H1 (cell line): ENCODE results near the gene LRCH3. TPM values are rescaled to one million over a fixed set of nuclear protein-coding genes. Genes with fewer than 3 reads are reported as not detected.

Experiments
- CTCF ChIA-PET: fragments of 300-600 bp; sonication (Branson Sonifier 250); formaldehyde crosslinking; loops from one replicate; lab custom pipeline; 2021; ENCODE audit not compliant: partially characterized antibody; lab: Charles Lee
- POLR2A ChIA-PET: fragments of 300-600 bp; sonication (Branson Sonifier 250); formaldehyde crosslinking; loops from one replicate; lab custom pipeline; 2021; ENCODE audit warnings: inconsistent platforms; ENCODE audit not compliant: partially characterized antibody; lab: Charles Lee
- DNase-seq, 2 experiments: peaks; one replicate each; pipeline versions ENCODE4 v3.0.0 to v3.0.0-alpha.2; 2010 to 2022; ENCODE audit warnings: low spot score in 2 of 2, low read depth in 1 of 2, mixed read lengths in 1 of 2
- FAIRE-seq: peaks from 2 replicates; lab custom pipeline; 2011; peaks lifted over from hg19 to GRCh38; lab: Jason Lieb, UNC
- H2AFZ ChIP-seq: 2 replicates; pipeline ENCODE4 v1.8.1; 2012; ENCODE audit warnings: low read length, inconsistent platforms
- H2AK5ac ChIP-seq: 2 replicates; pipeline ENCODE4 v1.6.1; 2013; ENCODE audit warnings: low read depth, low read length
- H2BK120ac ChIP-seq: replicated peaks from 2 replicates; pipeline ENCODE3; 2013; ENCODE audit warnings: low read depth, low read length, inconsistent platforms
- H2BK12ac ChIP-seq: 2 replicates; pipeline ENCODE4 v1.6.1; 2013; ENCODE audit warnings: low read depth, low read length
- H2BK15ac ChIP-seq: 2 replicates; pipeline ENCODE4 v1.6.1; 2013; ENCODE audit warnings: low read length
- H2BK20ac ChIP-seq: 2 replicates; pipeline ENCODE4 v1.6.1; 2013; ENCODE audit warnings: low read length
- H2BK5ac ChIP-seq: 2 replicates; pipeline ENCODE4 v1.6.1; 2013; ENCODE audit warnings: low read depth, low read length
- H3K14ac ChIP-seq: 2 replicates; pipeline ENCODE4 v1.6.1; 2013; ENCODE audit warnings: inconsistent platforms; ENCODE audit not compliant: insufficient read length
- H3K18ac ChIP-seq: 2 replicates; pipeline ENCODE4 v1.6.1; 2013; ENCODE audit warnings: low read length; ENCODE audit errors: extremely low read depth
- H3K23ac ChIP-seq: 2 replicates; pipeline ENCODE4 v1.6.1; 2013; ENCODE audit warnings: inconsistent platforms; ENCODE audit not compliant: insufficient read length
- H3K23me2 ChIP-seq: 2 replicates; pipeline ENCODE4 v1.6.1; 2013; ENCODE audit warnings: low read depth, low read length
- H3K27ac ChIP-seq: 2 replicates; pipeline ENCODE4 v1.6.1; 2011; ENCODE audit warnings: low read depth, low read length, inconsistent platforms
- H3K27me3 ChIP-seq, 4 experiments: replicated peaks in 1 of 4; 1 replicate in 1 of 4; 2 replicates in 3 of 4; pipeline versions ENCODE4 v1.6.1 to v1.8.1; 2011 to 2013; ENCODE audit warnings: low read length in 3 of 4, mild to moderate bottlenecking in 3 of 4, inconsistent platforms in 2 of 4, mixed read lengths in 2 of 4, moderate library complexity in 1 of 4; ENCODE audit not compliant: control insufficient read depth in 3 of 4, insufficient read depth in 3 of 4; ENCODE audit errors: extremely low read depth in 1 of 4
- H3K36me3 ChIP-seq, 4 experiments: 2 replicates each; pipeline versions ENCODE4 v1.6.1 to v1.8.1; 2011 to 2013; ENCODE audit warnings: mild to moderate bottlenecking in 4 of 4, low read length in 3 of 4, moderate library complexity in 2 of 4, control low read depth in 1 of 4, inconsistent platforms in 1 of 4; ENCODE audit not compliant: insufficient read depth in 4 of 4, control insufficient read depth in 2 of 4
- H3K4ac ChIP-seq: replicated peaks from 2 replicates; pipeline ENCODE3; 2013; ENCODE audit warnings: low read length, low read depth, mixed read lengths, inconsistent platforms; ENCODE audit not compliant: insufficient read length
- H3K4me1 ChIP-seq, 4 experiments: replicated peaks in 1 of 4; 1 replicate in 1 of 4; 2 replicates in 3 of 4; pipeline versions ENCODE4 v1.6.1 to v1.8.1; 2011 to 2013; ENCODE audit warnings: low read length in 3 of 4, inconsistent platforms in 2 of 4, mixed read lengths in 1 of 4; ENCODE audit not compliant: insufficient read depth in 4 of 4, control insufficient read depth in 3 of 4
- H3K4me2 ChIP-seq, 2 experiments: 2 replicates each; pipeline versions ENCODE4 v1.6.1 to v1.8.1; 2011 to 2013; ENCODE audit warnings: low read depth in 2 of 2, low read length in 2 of 2, control low read depth in 1 of 2, inconsistent platforms in 1 of 2, mild to moderate bottlenecking in 1 of 2; ENCODE audit not compliant: insufficient read depth in 1 of 2
- H3K4me3 ChIP-seq, 4 experiments: fragments of 200-600, 300-600 bp in 1 of 4; sonication (generic), shearing (Covaris generic), sonication (Bioruptor Twin) in 1 of 4; 2 replicates each; pipeline versions ENCODE4 v1.5.1 to v1.8.1; 2011 to 2016; ENCODE audit warnings: low read length in 4 of 4, low read depth in 3 of 4, control low read depth in 2 of 4, inconsistent platforms in 2 of 4, mild to moderate bottlenecking in 2 of 4, mixed read lengths in 1 of 4, moderate library complexity in 1 of 4; ENCODE audit not compliant: insufficient read depth in 2 of 4; ENCODE audit errors: extremely low read depth in 1 of 4
- H3K56ac ChIP-seq: replicated peaks from 2 replicates; pipeline ENCODE3; 2013; ENCODE audit warnings: low read depth, mild to moderate bottlenecking, mixed read lengths, low read length, inconsistent platforms; ENCODE audit not compliant: insufficient read length
- H3K79me1 ChIP-seq: 2 replicates; pipeline ENCODE4 v1.6.1; 2013; ENCODE audit warnings: low read depth, low read length, control low read depth
- H3K79me2 ChIP-seq, 2 experiments: 2 replicates each; pipeline versions ENCODE4 v1.6.1 to v1.8.1; 2012 to 2013; ENCODE audit warnings: low read length in 2 of 2, mild to moderate bottlenecking in 2 of 2, inconsistent platforms in 1 of 2; ENCODE audit not compliant: insufficient read depth in 2 of 2, control insufficient read depth in 1 of 2
- H3K9ac ChIP-seq, 4 experiments: replicated peaks in 1 of 4; 1 replicate in 1 of 4; 2 replicates in 3 of 4; pipeline versions ENCODE4 v1.6.1 to v1.8.1; 2011 to 2013; ENCODE audit warnings: low read depth in 3 of 4, low read length in 3 of 4, control low read depth in 2 of 4, mild to moderate bottlenecking in 2 of 4, moderate library complexity in 2 of 4, inconsistent platforms in 1 of 4; ENCODE audit errors: extremely low read depth in 1 of 4
- H3K9me3 ChIP-seq, 2 experiments: 2 replicates each; pipeline versions ENCODE4 v1.6.1 to v1.8.1; 2012 to 2013; ENCODE audit warnings: mild to moderate bottlenecking in 2 of 2, moderate library complexity in 2 of 2, control low read depth in 1 of 2, inconsistent platforms in 1 of 2, low read depth in 1 of 2, low read length in 1 of 2, mixed read lengths in 1 of 2; ENCODE audit not compliant: insufficient read depth in 2 of 2
- H4K20me1 ChIP-seq, 2 experiments: replicated peaks in 1 of 2; 2 replicates each; pipeline versions ENCODE3 to v1.8.1; 2011 to 2013; ENCODE audit warnings: inconsistent platforms in 2 of 2, low read length in 2 of 2, mild to moderate bottlenecking in 1 of 2; ENCODE audit not compliant: insufficient read depth in 2 of 2, control insufficient read depth in 1 of 2
- H4K5ac ChIP-seq: 2 replicates; pipeline ENCODE4 v1.6.1; 2013; ENCODE audit warnings: low read length, low read depth, mixed read lengths, inconsistent platforms; ENCODE audit not compliant: insufficient read length
- H4K8ac ChIP-seq: 2 replicates; pipeline ENCODE4 v1.8.0; 2013; ENCODE audit warnings: mild to moderate bottlenecking, moderate library complexity, low read length, inconsistent platforms; ENCODE audit not compliant: insufficient read depth; ENCODE audit errors: extremely low read depth
- H4K91ac ChIP-seq: replicated peaks from 2 replicates; pipeline ENCODE3; 2013; ENCODE audit warnings: low read length, mixed read lengths, inconsistent platforms; ENCODE audit not compliant: insufficient read length
- HDAC6 ChIP-seq: IDR thresholded peaks from one replicate; pipeline ENCODE4 v1.7.1; 2012; ENCODE audit warnings: low read depth, mild to moderate bottlenecking, inconsistent platforms, low read length, moderate library complexity
- SP4 ChIP-seq: IDR thresholded peaks from 2 replicates; pipeline ENCODE4 v1.6.1; 2012; ENCODE audit warnings: low read length, inconsistent platforms
- SRF ChIP-seq: IDR thresholded peaks from 2 replicates; pipeline ENCODE4 v1.6.1; 2011; ENCODE audit warnings: mild to moderate bottlenecking, low read depth, low read length, moderate library complexity
- WGBS, 2 experiments: shearing (Covaris generic) in 1 of 2; methylation state at CpG; one replicate each; pipeline versions ENCODE4 v1.1.6 to v1.1.7; 2013 to 2015; ENCODE audit warnings: low lambda C conversion rate in 2 of 2, mixed read lengths in 2 of 2, inconsistent platforms in 1 of 2, low coverage in 1 of 2, missing lambda C conversion rate in 1 of 2; ENCODE audit not compliant: insufficient replicate concordance in 2 of 2, insufficient coverage in 1 of 2, insufficient read length in 1 of 2; ENCODE audit errors: extremely low coverage in 1 of 2, missing lambda C conversion rate in 1 of 2; 5-methylcytosine and 5-hydroxymethylcytosine counted together
- polyA plus RNA-seq, 7 experiments: library from polyadenylated mRNA; depleted of rRNA in 3 of 7; stranded (reverse) in 5 of 7; unstranded in 2 of 7; fragments of >200 nt in 5 of 7; fragments of 200-250 nt in 2 of 7; gene quantifications; 1 replicate in 5 of 7; 2 replicates in 1 of 7; 4 replicates in 1 of 7; pipeline versions ENCODE4 v1.2.1 to v1.2.3, GENCODE V29; 2011 to 2013; ENCODE audit warnings: missing spikeins in 2 of 7, mixed read lengths in 2 of 7
- total RNA-seq: library from RNA; stranded (reverse); fragmentation: NEBNext Ultra II Directional; extraction: Animal tissue kit (Norgen Biotek cat#: 25700); gene quantifications from 2 replicates; pipeline ENCODE4 v1.2.1, GENCODE V29; 2021

Gene LRCH3
- total and polyA plus RNA-seq, 2 of the 8 experiments (the other 6 are each of a cell fraction or from before 2014, with no cell fraction given) = 58.4 to 66.0 TPM

GRCh38 chr3:197892162-197892561 lies 101.1 kb downstream of the LRCH3 start:
- no peak overlapping the region for H4K8ac ChIP-seq
- peak in 1 of 2 experiments; percentile 33 for DNase-seq
- H3K36me3 ChIP-seq = no peaks in the 10 kb centered on the region
- H3K56ac ChIP-seq = no peak overlapping the region
- no peak overlapping the region for H3K18ac ChIP-seq
- H3K23me2 ChIP-seq = no peaks in the 10 kb centered on the region
- no peak overlapping the region for H2AFZ ChIP-seq
- no peak overlapping the region for H3K14ac ChIP-seq
- 86% methylated on average over 5 of the region's 5 CpGs; no CpG with 5 or more reads in 1 of the 2 experiments for WGBS, 2 experiments
- no peak overlapping the region for H3K23ac ChIP-seq
- no peak overlapping the region for H3K27ac ChIP-seq
- no peak overlapping the region for H3K4me2 ChIP-seq
- H4K5ac ChIP-seq = no peak overlapping the region
- H4K91ac ChIP-seq = no peak overlapping the region
- no peak overlapping the region for H3K9ac ChIP-seq
- no peak overlapping the region for H2BK20ac ChIP-seq
- H4K20me1 ChIP-seq = no peaks in the 10 kb centered on the region
- no peak for FAIRE-seq
- no peak for TF ChIP-seq SRF
- no peak for TF ChIP-seq HDAC6
- no peak for TF ChIP-seq SP4
- no peaks in the 10 kb centered on the region for H3K79me2 ChIP-seq
- ChIA-PET CTCF (interaction anchor here (1.3 to 2.5 kb wide), 4 partner anchors 7 to 14 kb away, joined by 4 to 7 read pairs (median 4); no protein-coding TSS in a partner anchor), POLR2A (interaction anchor here (0.6 kb wide), 1 partner anchor 79 kb away, joined by 5 read pairs; no protein-coding TSS in a partner anchor)
- no peaks in the 10 kb centered on the region for H3K79me1 ChIP-seq
- H2BK120ac ChIP-seq = no peak overlapping the region
- H3K4me1 ChIP-seq = peaks cover 5 to 8% (median 7%) of the 10 kb centered on the region in 4 experiments; a peak in 3 of 7 replicates
- H2BK15ac ChIP-seq = no peak overlapping the region
- no peak overlapping the region for H2BK12ac ChIP-seq
- no peaks in the 10 kb centered on the region for H3K27me3 ChIP-seq
- H3K4ac ChIP-seq = no peak overlapping the region
- H2AK5ac ChIP-seq = no peak overlapping the region
- no peaks in the 10 kb centered on the region for H3K9me3 ChIP-seq
- H3K4me3 ChIP-seq = no peak overlapping the region
- H2BK5ac ChIP-seq = no peak overlapping the region
